ENCODE data around the gene RIPOR2.

The RIPOR2 gene

DNA sequence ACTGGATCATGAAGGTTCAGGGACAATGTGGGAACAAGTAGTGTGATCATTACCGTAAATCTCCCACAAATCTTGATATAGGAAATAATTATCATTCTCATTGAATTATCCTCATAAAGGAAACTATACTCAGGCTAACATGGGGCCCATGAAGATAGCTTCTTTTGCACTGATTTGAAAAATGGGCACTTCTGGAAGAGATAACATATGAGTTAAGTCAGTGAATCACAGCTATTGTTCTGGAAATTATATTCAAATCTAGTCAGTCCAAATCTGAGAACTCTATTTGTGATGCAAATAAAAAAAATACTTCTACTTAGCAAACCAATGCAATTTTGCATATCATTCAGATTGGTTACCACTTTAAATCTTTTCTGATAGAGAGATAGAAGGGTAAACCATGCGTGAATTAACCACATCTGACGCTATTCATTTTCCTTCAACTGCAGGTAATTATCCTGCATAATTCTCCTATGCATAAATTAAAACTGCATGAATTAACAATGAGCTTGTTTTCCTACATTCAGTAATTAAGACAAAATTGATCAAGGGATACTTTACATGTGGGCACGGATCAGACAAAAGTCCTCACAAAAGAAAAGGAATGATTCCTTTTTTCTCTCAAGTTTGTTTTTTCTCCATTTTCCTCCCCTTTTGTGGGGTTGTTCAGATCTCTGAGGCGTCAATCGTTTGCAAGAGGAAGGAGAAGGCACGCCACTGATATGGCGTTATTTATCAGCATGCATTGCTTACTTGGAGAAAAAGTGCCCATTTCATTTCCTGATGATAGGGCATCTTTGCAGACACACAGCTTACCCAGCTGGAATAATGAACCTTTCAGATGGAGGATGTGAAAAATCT is 36.4 kb downstream of the RIPOR2 start:
- H3K9me3 ChIP-seq (ENCODE audit: control insufficient read depth, low read length): no peaks in the 10 kb centered on the region
- DNase-seq: no peak
- H3K27me3 ChIP-seq (replicated peaks; ENCODE audit: control insufficient read depth, insufficient read depth, low read length, poor library complexity, severe bottlenecking): no peaks in the 10 kb centered on the region
- peaks cover 30% of the 10 kb centered on the region for H3K36me3 ChIP-seq (ENCODE audit: control insufficient read depth, insufficient read depth, low read length)
- H3K27ac ChIP-seq (ENCODE audit: insufficient read depth, low read length, poor library complexity, severe bottlenecking): peak overlapping the region; percentile 61
- H3K4me1 ChIP-seq (ENCODE audit: control insufficient read depth, insufficient read depth, low read length, poor library complexity, severe bottlenecking): peaks cover 62% of the 10 kb centered on the region
- no peak overlapping the region for H3K4me3 ChIP-seq (ENCODE audit: insufficient read depth, low read depth, low read length, poor library complexity, severe bottlenecking)

DNA sequence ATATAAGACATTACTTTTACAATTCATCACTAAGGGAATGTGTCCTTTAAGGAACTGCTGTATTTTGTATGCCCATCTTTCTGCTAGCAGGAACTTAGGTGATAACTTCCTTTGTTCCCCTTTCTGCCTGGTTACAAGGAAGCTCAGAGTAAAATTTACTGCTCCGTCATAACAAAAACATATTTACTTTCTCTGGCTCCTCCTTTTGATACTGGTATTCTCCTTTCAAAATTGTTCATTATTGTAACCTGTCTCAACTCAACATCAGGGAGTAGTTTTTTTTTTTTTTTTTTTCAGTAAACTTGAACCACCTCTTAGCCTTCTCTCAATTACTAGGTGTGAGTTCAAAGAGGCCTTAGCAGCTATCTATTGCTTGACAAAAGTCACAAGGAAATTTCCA is 37.1 kb downstream of the RIPOR2 start:
- no peak overlapping the region for H3K4me3 ChIP-seq (ENCODE audit: insufficient read depth, low read depth, low read length, poor library complexity, severe bottlenecking)
- peaks cover 30% of the 10 kb centered on the region for H3K36me3 ChIP-seq (ENCODE audit: control insufficient read depth, insufficient read depth, low read length)
- peak overlapping the region; percentile 33 for H3K27ac ChIP-seq (ENCODE audit: insufficient read depth, low read length, poor library complexity, severe bottlenecking)
- no peak for DNase-seq
- H3K27me3 ChIP-seq (replicated peaks; ENCODE audit: control insufficient read depth, insufficient read depth, low read length, poor library complexity, severe bottlenecking): no peaks in the 10 kb centered on the region
- peaks cover 62% of the 10 kb centered on the region for H3K4me1 ChIP-seq (ENCODE audit: control insufficient read depth, insufficient read depth, low read length, poor library complexity, severe bottlenecking)
- no peaks in the 10 kb centered on the region for H3K9me3 ChIP-seq (ENCODE audit: control insufficient read depth, low read length)

DNA sequence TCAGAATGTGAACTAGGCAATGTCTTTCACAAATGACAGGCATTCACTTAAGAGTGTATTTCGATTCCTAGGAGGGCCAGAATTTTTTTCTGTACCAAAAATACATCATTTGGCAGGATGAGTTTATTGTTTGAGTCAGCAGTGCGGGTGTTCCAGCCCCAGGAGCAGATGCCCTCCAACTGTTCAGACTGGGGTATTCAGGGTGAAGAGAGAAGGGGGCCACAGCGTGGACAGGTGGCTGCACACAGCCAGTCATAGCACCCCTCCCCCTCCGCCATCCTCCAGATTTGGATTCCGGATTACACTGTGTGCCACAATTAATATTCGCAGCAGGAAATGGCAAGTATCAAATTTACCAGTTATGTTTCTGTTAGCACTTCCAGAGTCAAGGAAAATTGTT is 38.6 kb downstream of the RIPOR2 start:
- peaks cover 63% of the 10 kb centered on the region for H3K4me1 ChIP-seq (ENCODE audit: control insufficient read depth, insufficient read depth, low read length, poor library complexity, severe bottlenecking)
- peak overlapping the region; percentile 33 for H3K27ac ChIP-seq (ENCODE audit: insufficient read depth, low read length, poor library complexity, severe bottlenecking)
- H3K27me3 ChIP-seq (replicated peaks; ENCODE audit: control insufficient read depth, insufficient read depth, low read length, poor library complexity, severe bottlenecking): no peaks in the 10 kb centered on the region
- no peak for DNase-seq
- no peaks in the 10 kb centered on the region for H3K9me3 ChIP-seq (ENCODE audit: control insufficient read depth, low read length)
- H3K36me3 ChIP-seq (ENCODE audit: control insufficient read depth, insufficient read depth, low read length): peaks cover 26% of the 10 kb centered on the region
- H3K4me3 ChIP-seq (ENCODE audit: insufficient read depth, low read depth, low read length, poor library complexity, severe bottlenecking): no peak overlapping the region

DNA sequence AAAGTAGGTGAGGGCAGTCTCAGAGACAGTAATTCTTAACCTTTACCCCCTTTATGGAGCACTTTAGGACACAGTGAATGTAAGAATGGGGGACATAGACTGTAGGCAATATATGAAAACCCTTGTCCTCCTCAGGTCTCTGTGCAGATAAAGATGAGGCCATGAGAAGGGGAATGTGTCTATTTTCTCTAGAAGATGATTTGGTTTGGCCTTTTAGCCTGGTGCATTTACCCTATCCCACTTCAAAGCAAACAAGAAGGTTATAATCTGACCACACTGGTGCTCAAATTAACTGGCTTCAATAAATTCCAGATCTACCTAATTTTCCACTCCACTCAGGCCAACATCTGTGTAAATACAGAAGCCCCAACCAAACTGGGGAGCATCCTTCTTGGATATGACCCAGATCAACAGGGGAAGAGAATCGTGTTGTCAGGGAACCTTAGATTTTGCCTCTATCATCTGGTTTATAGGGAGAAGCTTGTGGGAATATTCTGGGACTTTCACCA is 42.4 kb downstream of the RIPOR2 start:
- Histone ChIP-seq H3K4me3 (ENCODE audit: insufficient read depth, low read depth, low read length, poor library complexity, severe bottlenecking) (no peak overlapping the region), H3K9me3 (ENCODE audit: control insufficient read depth, low read length) (no peaks in the 10 kb centered on the region), H3K36me3 (ENCODE audit: control insufficient read depth, insufficient read depth, low read length) (peaks cover 27% of the 10 kb centered on the region), H3K27ac (ENCODE audit: insufficient read depth, low read length, poor library complexity, severe bottlenecking) (peak overlapping the region; percentile 41), H3K27me3 (replicated peaks; ENCODE audit: control insufficient read depth, insufficient read depth, low read length, poor library complexity, severe bottlenecking) (no peaks in the 10 kb centered on the region), H3K4me1 (ENCODE audit: control insufficient read depth, insufficient read depth, low read length, poor library complexity, severe bottlenecking) (peaks cover 48% of the 10 kb centered on the region)
- no peak for DNase-seq

DNA sequence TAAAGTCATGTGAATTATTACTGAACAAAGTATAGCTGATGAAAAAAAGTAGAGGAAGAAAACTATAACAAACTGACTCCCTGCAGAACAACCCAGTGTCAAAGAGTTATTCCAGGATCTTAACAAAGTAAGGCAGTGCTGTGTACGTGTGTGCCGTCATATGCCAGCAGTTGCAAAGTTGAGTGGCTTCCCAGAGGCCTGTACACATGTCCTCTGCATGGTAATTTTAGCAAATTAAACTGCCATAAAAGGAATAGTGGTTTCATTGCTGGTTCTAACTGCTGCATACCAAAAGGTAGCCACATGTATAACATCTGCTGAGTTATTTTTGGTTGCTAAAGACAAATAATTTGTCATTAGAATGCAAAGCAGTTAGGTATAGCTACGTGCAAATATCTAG is 44.8 kb downstream of the RIPOR2 start:
- no peak for DNase-seq
- no peaks in the 10 kb centered on the region for H3K9me3 ChIP-seq (ENCODE audit: control insufficient read depth, low read length)
- peaks cover 51% of the 10 kb centered on the region for H3K4me1 ChIP-seq (ENCODE audit: control insufficient read depth, insufficient read depth, low read length, poor library complexity, severe bottlenecking)
- peaks cover 19% of the 10 kb centered on the region for H3K36me3 ChIP-seq (ENCODE audit: control insufficient read depth, insufficient read depth, low read length)
- H3K27ac ChIP-seq (ENCODE audit: insufficient read depth, low read length, poor library complexity, severe bottlenecking): no peak overlapping the region
- H3K4me3 ChIP-seq (ENCODE audit: insufficient read depth, low read depth, low read length, poor library complexity, severe bottlenecking): no peak overlapping the region
- H3K27me3 ChIP-seq (replicated peaks; ENCODE audit: control insufficient read depth, insufficient read depth, low read length, poor library complexity, severe bottlenecking): no peaks in the 10 kb centered on the region

DNA sequence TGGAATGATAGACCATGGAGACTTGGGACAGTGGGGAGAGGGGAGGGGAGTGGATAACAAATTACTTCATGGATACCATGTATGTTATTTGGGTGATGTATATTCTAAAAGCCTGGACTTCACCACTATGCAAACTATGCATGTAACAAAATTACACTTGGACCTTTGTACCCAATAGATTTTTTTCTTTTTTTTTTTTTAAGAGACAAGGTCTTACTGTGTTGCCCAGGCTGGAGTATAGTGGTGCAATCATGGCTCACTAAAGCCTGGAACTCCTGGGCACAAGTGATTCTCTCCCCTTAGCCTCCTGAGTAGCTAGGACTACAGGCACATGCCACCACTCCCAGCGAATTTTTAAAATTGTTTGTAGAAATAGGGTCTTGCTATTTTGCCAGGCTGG is 45.3 kb downstream of the RIPOR2 start:
- peak overlapping the region; percentile 6 for H3K27ac ChIP-seq (ENCODE audit: insufficient read depth, low read length, poor library complexity, severe bottlenecking)
- no peak for DNase-seq
- H3K4me3 ChIP-seq (ENCODE audit: insufficient read depth, low read depth, low read length, poor library complexity, severe bottlenecking): no peak overlapping the region
- peaks cover 50% of the 10 kb centered on the region for H3K4me1 ChIP-seq (ENCODE audit: control insufficient read depth, insufficient read depth, low read length, poor library complexity, severe bottlenecking)
- H3K9me3 ChIP-seq (ENCODE audit: control insufficient read depth, low read length): no peaks in the 10 kb centered on the region
- peaks cover 19% of the 10 kb centered on the region for H3K36me3 ChIP-seq (ENCODE audit: control insufficient read depth, insufficient read depth, low read length)
- no peaks in the 10 kb centered on the region for H3K27me3 ChIP-seq (replicated peaks; ENCODE audit: control insufficient read depth, insufficient read depth, low read length, poor library complexity, severe bottlenecking)

DNA sequence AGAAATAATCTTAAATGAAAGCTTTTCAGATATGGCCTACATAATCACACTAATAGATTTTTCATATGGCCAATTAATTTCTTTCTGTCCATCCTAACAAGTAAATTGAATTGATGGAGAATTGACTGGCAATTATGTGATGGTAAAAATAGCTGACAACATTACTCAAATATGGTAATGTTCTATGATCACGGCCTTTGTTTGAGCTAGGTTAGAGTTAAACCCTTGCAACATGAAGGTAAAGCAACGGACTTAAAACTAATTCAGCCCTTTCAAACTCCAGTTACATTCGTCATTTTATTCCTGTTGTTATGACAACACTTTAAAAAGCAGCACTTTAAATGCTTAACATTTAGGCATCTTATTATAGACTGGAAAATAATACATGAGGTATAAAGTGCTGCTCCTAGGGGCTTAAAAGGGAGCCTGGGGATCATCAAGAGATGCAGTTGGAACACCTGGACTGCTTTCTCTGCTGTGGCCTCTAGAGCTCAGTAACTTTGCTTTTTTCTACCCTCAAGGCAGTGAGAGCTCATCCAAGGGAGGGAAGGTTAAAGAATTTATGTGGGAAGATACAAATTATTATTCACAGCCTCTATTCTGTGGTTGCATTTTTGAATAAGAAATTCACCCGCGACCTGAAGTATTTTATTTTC is 46.9 kb downstream of the RIPOR2 start:
- Histone ChIP-seq H3K9me3 (ENCODE audit: control insufficient read depth, low read length) (no peaks in the 10 kb centered on the region), H3K27ac (ENCODE audit: insufficient read depth, low read length, poor library complexity, severe bottlenecking) (peak overlapping the region; percentile 14), H3K36me3 (ENCODE audit: control insufficient read depth, insufficient read depth, low read length) (peaks cover 11% of the 10 kb centered on the region), H3K4me3 (ENCODE audit: insufficient read depth, low read depth, low read length, poor library complexity, severe bottlenecking) (no peak overlapping the region), H3K4me1 (ENCODE audit: control insufficient read depth, insufficient read depth, low read length, poor library complexity, severe bottlenecking) (peaks cover 34% of the 10 kb centered on the region), H3K27me3 (replicated peaks; ENCODE audit: control insufficient read depth, insufficient read depth, low read length, poor library complexity, severe bottlenecking) (no peaks in the 10 kb centered on the region)
- no peak for DNase-seq

DNA sequence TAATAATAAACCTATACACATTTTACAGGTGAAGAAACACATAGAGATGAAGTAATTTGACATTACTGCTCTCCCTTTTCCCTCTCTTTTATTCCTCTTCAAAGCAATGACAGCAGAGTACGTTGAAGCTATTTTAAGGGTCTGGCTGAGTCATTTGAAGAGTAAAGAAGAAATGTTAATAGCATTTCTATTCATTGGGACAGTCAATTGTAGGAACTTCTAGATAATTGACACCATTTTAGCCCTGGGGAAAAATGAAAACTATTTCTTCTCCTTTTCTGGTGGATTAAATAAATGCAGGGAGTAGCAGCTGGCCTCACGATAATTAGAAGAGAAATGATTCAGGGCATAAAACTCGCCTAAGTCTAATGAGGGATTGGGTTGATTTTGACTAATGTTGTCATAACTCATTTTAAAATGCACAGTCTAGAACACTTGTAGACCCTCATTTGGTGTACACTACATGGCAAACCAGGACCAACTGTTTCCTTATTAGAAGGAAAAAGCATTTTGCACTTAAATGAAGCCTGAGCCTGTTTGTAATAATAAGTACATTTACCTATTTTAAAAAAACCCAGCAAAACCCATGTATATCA is 48.1 kb downstream of the RIPOR2 start:
- no peak for DNase-seq
- no peak overlapping the region for H3K4me3 ChIP-seq (ENCODE audit: insufficient read depth, low read depth, low read length, poor library complexity, severe bottlenecking)
- H3K27ac ChIP-seq (ENCODE audit: insufficient read depth, low read length, poor library complexity, severe bottlenecking): peak overlapping the region; percentile 18
- H3K27me3 ChIP-seq (replicated peaks; ENCODE audit: control insufficient read depth, insufficient read depth, low read length, poor library complexity, severe bottlenecking): no peaks in the 10 kb centered on the region
- H3K4me1 ChIP-seq (ENCODE audit: control insufficient read depth, insufficient read depth, low read length, poor library complexity, severe bottlenecking): peaks cover 28% of the 10 kb centered on the region
- peaks cover 18% of the 10 kb centered on the region for H3K36me3 ChIP-seq (ENCODE audit: control insufficient read depth, insufficient read depth, low read length)
- no peaks in the 10 kb centered on the region for H3K9me3 ChIP-seq (ENCODE audit: control insufficient read depth, low read length)

DNA sequence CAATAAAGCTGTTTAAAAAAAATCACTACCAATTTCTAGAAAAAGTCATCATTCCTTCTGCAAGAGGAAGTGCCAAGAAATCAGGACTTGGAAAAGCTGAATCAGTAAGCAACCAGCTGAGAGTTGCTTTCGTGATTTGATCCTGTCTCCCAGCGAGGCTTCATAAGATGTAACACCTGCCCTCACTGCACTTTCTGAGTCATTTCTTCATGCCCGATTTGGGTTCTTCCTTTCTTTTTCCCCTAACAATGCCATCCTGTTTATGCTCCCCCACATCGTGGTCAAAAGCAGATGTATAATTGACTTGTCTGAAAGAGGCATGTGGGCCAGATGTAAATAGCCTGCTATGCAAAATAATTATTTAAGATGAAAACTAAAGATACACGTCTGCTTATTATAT is 52.1 kb downstream of the RIPOR2 start:
- Histone ChIP-seq H3K4me3 (ENCODE audit: insufficient read depth, low read depth, low read length, poor library complexity, severe bottlenecking) (no peak overlapping the region), H3K4me1 (ENCODE audit: control insufficient read depth, insufficient read depth, low read length, poor library complexity, severe bottlenecking) (peaks cover 19% of the 10 kb centered on the region)
- no peak for DNase-seq

More for the DNA sequence above, 52.1 kb downstream of the RIPOR2 start:
- H3K36me3 ChIP-seq (ENCODE audit: control insufficient read depth, insufficient read depth, low read length): peaks cover 22% of the 10 kb centered on the region
- H3K27me3 ChIP-seq (replicated peaks; ENCODE audit: control insufficient read depth, insufficient read depth, low read length, poor library complexity, severe bottlenecking): no peaks in the 10 kb centered on the region
- H3K9me3 ChIP-seq (ENCODE audit: control insufficient read depth, low read length): no peaks in the 10 kb centered on the region
- peak overlapping the region; percentile 52 for H3K27ac ChIP-seq (ENCODE audit: insufficient read depth, low read length, poor library complexity, severe bottlenecking)

Data from effector memory CD4-positive, alpha-beta T cell (primary cell).